OCI-LY7 (cell line): ENCODE data around the gene DNHD1. TPM values are rescaled to one million over a fixed set of nuclear protein-coding genes. Genes with fewer than 3 reads are reported as not detected.
A peak's percentile ranks its signal among the peaks of the same experiment; 100 is the strongest.

ENCODE experiments used
- BruUV-seq: library from RNA; stranded (reverse); fragments of 400-500 nt; replicated peaks from 2 replicates; lab custom pipeline; 2021; lab: Mats Ljungman, UMichigan
- CTCF ChIA-PET: fragments of 300-600 bp; sonication (Branson Sonifier 250); formaldehyde crosslinking; loops from one replicate; lab custom pipeline; 2022; ENCODE audit warnings: antibody characterized with exemption; ENCODE audit not compliant: unreplicated experiment; lab: Charles Lee
- POLR2A ChIA-PET: fragments of 300-600 bp; sonication (Branson Sonifier 250); formaldehyde crosslinking; loops from one replicate; lab custom pipeline; 2022; ENCODE audit warnings: antibody characterized with exemption; lab: Charles Lee
- DNase-seq: peaks from one replicate; pipeline ENCODE4 v3.0.0-alpha.2; 2015; ENCODE audit warnings: low spot score
- H2AFZ ChIP-seq: fragments of 200-600 bp; sonication (generic), shearing (Covaris generic); 2 replicates; pipeline ENCODE4 v1.6.1; 2014; ENCODE audit warnings: mild to moderate bottlenecking, antibody characterized with exemption, low read length, moderate library complexity
- H3K27ac ChIP-seq: fragments of 200-600 bp; sonication (generic); 2 replicates; pipeline ENCODE4 v1.5.1; 2014; ENCODE audit warnings: mixed run types, low read depth, mild to moderate bottlenecking, moderate library complexity, low read length, inconsistent platforms; ENCODE audit not compliant: poor library complexity, severe bottlenecking
- H3K36me3 ChIP-seq: fragments of 200-600 bp; sonication (generic); 2 replicates; pipeline ENCODE4 v1.6.1; 2014; ENCODE audit warnings: mild to moderate bottlenecking, antibody characterized with exemption, low read length, moderate library complexity, mixed read lengths; ENCODE audit not compliant: insufficient read depth
- H3K4me1 ChIP-seq: fragments of 200-600 bp; sonication (generic); 2 replicates; pipeline ENCODE4 v1.5.1; 2014; ENCODE audit warnings: mild to moderate bottlenecking, low read length; ENCODE audit not compliant: insufficient read depth, poor library complexity, severe bottlenecking
- H3K4me2 ChIP-seq: fragments of 200-600 bp; sonication (generic); 2 replicates; pipeline ENCODE4 v1.6.1; 2014; ENCODE audit warnings: mild to moderate bottlenecking, low read length
- H3K4me3 ChIP-seq: fragments of 200-600 bp; sonication (generic); 2 replicates; pipeline ENCODE4 v1.5.1; 2014; ENCODE audit warnings: mild to moderate bottlenecking, low read depth, low read length; ENCODE audit not compliant: poor library complexity, severe bottlenecking
- H3K79me2 ChIP-seq: fragments of 200-600 bp; sonication (generic); 2 replicates; pipeline ENCODE4 v1.6.1; 2016; ENCODE audit warnings: low read depth, mild to moderate bottlenecking, low read length, moderate library complexity, mixed read lengths; ENCODE audit not compliant: insufficient read depth
- H3K9me2 ChIP-seq: fragments of 200-600 bp; sonication (generic); 2 replicates; pipeline ENCODE4 v1.6.1; 2016; ENCODE audit warnings: mild to moderate bottlenecking, low read length, mixed read lengths; ENCODE audit not compliant: insufficient read depth
- H3K9me3 ChIP-seq: fragments of 200-600 bp; sonication (generic); 2 replicates; pipeline ENCODE4 v1.6.1; 2014; ENCODE audit warnings: mild to moderate bottlenecking, mixed run types, low read length, mixed read lengths
- H4K20me1 ChIP-seq: fragments of 200-600 bp; sonication (generic); 2 replicates; pipeline ENCODE4 v1.6.1; 2014; ENCODE audit warnings: mild to moderate bottlenecking, antibody characterized with exemption, low read length, moderate library complexity, mixed read lengths; ENCODE audit not compliant: insufficient read depth
- EZH2phosphoT487 ChIP-seq: fragments of 200-600 bp; sonication (generic); IDR thresholded peaks from 2 replicates; pipeline ENCODE4 v1.6.1; 2018; ENCODE audit warnings: low read depth, borderline replicate concordance, mild to moderate bottlenecking, mixed run types, antibody characterized with exemption, low read length, moderate library complexity, mixed read lengths
- intact Hi-C: fragments of 100-400 bp; cut with micrococcal nuclease; formaldehyde crosslinking; loops from one replicate; pipeline ENCODE4 v1.10.0; 2022; ENCODE audit not compliant: unreplicated experiment
- total RNA-seq, 2 experiments: library from RNA; depleted of rRNA in 1 of 2; stranded (reverse); fragments of >200 nt in 1 of 2; shearing (Covaris generic) in 1 of 2; gene quantifications; 2 replicates each; pipeline ENCODE4 v1.2.3, GENCODE V29; 2014 to 2022
- TF ChIP-seq, protein P1 (sequence below): fragments of 200-600 bp; sonication (generic); conservative IDR thresholded peaks from 2 replicates; pipeline ENCODE4 v1.5.1; 2014; ENCODE audit warnings: mild to moderate bottlenecking, antibody characterized with exemption, low read length, moderate library complexity, mixed read lengths

Gene DNHD1
- total RNA-seq, 2 experiments from 2014 or later = 24.3 to 52.7 TPM

DNA sequence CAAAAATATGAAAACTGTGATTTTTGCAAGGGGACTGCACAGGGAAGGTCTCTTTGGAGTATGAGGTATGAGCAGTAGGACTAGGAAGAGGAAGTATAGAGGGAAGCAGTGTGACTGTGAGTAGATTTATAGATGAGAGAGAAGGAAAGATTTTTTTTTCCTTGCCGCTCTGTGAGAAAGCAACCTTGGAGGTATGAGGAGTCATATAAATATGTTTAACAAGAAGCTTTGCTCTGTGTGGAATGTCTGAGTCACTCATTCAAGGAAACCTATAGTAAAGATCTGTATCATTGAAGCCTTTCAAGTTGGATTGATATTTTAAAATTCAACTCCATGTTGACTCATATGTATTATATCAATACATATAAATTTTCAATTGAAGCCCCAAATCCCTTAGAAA is 26.2 kb downstream of the DNHD1 start:
- Histone ChIP-seq H3K4me3 (no peak overlapping the region), H3K79me2 (no peaks in the 10 kb centered on the region), H3K36me3 (peaks cover 18% of the 10 kb centered on the region), H2AFZ (no peak overlapping the region), H3K4me2 (no peak overlapping the region), H4K20me1 (no peaks in the 10 kb centered on the region), H3K9me2 (no peaks in the 10 kb centered on the region), H3K9me3 (no peaks in the 10 kb centered on the region), H3K4me1 (peaks cover 12% of the 10 kb centered on the region), H3K27ac (no peak overlapping the region)
- POLR2A ChIA-PET = no interaction called here
- no peak for DNase-seq
- CTCF ChIA-PET = interaction anchor here (0.6 kb wide), 1 partner anchor 67 kb away, joined by 3 read pairs; no protein-coding TSS in a partner anchor
- no TSS peak for BruUV-seq
- TF ChIP-seq, protein P1, sequence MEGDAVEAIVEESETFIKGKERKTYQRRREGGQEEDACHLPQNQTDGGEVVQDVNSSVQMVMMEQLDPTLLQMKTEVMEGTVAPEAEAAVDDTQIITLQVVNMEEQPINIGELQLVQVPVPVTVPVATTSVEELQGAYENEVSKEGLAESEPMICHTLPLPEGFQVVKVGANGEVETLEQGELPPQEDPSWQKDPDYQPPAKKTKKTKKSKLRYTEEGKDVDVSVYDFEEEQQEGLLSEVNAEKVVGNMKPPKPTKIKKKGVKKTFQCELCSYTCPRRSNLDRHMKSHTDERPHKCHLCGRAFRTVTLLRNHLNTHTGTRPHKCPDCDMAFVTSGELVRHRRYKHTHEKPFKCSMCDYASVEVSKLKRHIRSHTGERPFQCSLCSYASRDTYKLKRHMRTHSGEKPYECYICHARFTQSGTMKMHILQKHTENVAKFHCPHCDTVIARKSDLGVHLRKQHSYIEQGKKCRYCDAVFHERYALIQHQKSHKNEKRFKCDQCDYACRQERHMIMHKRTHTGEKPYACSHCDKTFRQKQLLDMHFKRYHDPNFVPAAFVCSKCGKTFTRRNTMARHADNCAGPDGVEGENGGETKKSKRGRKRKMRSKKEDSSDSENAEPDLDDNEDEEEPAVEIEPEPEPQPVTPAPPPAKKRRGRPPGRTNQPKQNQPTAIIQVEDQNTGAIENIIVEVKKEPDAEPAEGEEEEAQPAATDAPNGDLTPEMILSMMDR = no peak
- TF ChIP-seq EZH2phosphoT487 = no peak
- intact Hi-C loops = no loop called here

DNA sequence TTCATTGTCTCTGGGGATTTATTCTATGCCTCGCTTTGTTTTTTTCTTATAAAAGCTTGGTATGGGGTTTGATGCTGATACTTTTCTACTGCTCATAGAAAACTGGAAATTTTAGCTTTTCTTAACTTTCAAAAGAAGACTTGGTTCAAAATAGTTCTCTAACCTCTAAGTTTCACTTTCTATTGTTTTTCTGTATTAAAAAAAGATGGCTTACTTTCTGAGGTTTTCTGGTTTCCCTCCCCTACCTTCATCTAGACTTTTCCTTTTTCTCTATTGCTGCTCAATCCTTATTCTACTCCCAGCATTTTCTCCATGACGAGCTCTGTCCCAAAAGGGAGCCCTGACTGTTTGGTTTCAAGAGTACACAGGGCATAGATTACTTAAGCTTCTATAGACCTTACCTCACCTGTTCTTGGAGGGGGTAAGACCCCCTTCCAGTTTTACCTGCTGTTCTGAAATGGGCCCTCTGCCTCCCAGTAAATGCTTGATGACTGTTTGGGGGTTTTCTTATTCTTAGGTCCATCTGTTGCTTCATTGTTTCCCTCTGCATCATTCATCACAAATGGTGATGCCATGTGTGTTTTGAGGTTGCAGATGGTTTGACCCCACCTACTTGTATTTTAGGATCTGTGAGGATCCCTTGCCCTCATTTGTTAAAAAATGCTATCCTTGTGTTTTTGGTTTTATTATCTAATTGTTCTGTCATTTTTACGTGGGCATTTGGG is 29.5 kb downstream of the DNHD1 start:
- no peaks in the 10 kb centered on the region for H4K20me1 ChIP-seq
- peak overlapping the region; percentile 29 for H3K4me2 ChIP-seq
- peak overlapping the region; percentile 1 for H3K4me3 ChIP-seq
- peaks cover 12% of the 10 kb centered on the region for H3K4me1 ChIP-seq
- no peaks in the 10 kb centered on the region for H3K79me2 ChIP-seq
- CTCF ChIA-PET = no interaction called here
- no peaks in the 10 kb centered on the region for H3K9me3 ChIP-seq
- no TSS peak for BruUV-seq
- TF ChIP-seq, protein P1 = no peak
- TF ChIP-seq EZH2phosphoT487 = no peak
- no peaks in the 10 kb centered on the region for H3K9me2 ChIP-seq
- H2AFZ ChIP-seq = no peak overlapping the region
- H3K27ac ChIP-seq = no peak overlapping the region
- peaks cover 11% of the 10 kb centered on the region; the same call in 1 of the 2 replicates for H3K36me3 ChIP-seq
- intact Hi-C loops = no loop called here
- POLR2A ChIA-PET = interaction anchor here (0.5 to 1.2 kb wide), 7 partner anchors 16 to 825 kb away, joined by 3 to 5 read pairs (median 4); partner anchors contain the start of genes MRPL17 and TPP1
- no peak for DNase-seq

DNA sequence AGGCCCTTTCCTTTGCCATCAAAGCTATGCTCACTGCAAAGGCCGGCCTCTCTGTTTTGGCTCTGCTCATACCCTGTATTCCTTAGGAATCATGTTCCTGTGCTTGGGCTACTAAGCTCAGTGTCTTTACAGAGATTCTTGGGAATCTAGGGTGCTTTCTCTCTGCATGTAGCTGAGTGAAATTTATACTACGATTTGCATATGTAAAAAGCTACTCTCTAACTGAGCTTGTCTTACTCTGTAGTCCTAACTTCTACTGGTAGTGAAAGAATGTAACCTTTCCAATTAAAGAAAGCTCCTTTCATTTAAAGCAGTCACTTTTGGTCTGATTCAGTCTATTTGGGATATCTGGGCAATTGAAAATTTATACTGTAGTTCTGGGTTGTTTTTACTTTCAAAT is 32.2 kb downstream of the DNHD1 start:
- TF ChIP-seq, protein P1 = no peak
- BruUV-seq = no TSS peak
- no peaks in the 10 kb centered on the region for H3K9me3 ChIP-seq
- no peaks in the 10 kb centered on the region for H4K20me1 ChIP-seq
- H3K36me3 ChIP-seq = peaks cover 18% of the 10 kb centered on the region; the same call in 1 of the 2 replicates
- no peaks in the 10 kb centered on the region for H3K9me2 ChIP-seq
- H3K4me3 ChIP-seq = no peak overlapping the region
- H3K79me2 ChIP-seq = no peaks in the 10 kb centered on the region
- ChIA-PET CTCF (no interaction called here), POLR2A (interaction anchor here (0.6 to 1.2 kb wide), 3 partner anchors 49 to 154 kb away, joined by 3 to 6 read pairs (median 3); partner anchors contain the start of gene MRPL17)
- no peak for DNase-seq
- intact Hi-C loops = no loop called here
- H3K4me1 ChIP-seq = peaks cover 12% of the 10 kb centered on the region
- no peak overlapping the region for H3K4me2 ChIP-seq
- H2AFZ ChIP-seq = no peak overlapping the region
- H3K27ac ChIP-seq = no peak overlapping the region
